Lower leg skin (tissue), 4 donors: ENCODE measurements around the gene ZDHHC14. TPM values are rescaled to one million over a fixed set of nuclear protein-coding genes. Genes with fewer than 3 reads are reported as not detected.
"Not testable (repeated sequence)": the region's sequence is repeated elsewhere in the genome, so short reads cannot be mapped to it uniquely, and the experiment has no call there.

Experiments
- DNase-seq, 2 donors: peaks; one replicate each; pipeline ENCODE4 v3.0.0-alpha.2; 2019; ENCODE audit warnings: low spot score in 2 of 2
- H3K4me3 ChIP-seq: fragments of 200-600 bp; sonication (generic); 2 replicates; pipeline ENCODE4 v1.5.1; 2017; ENCODE audit warnings: mild to moderate bottlenecking, low read depth; ENCODE audit not compliant: poor library complexity, severe bottlenecking
- CTCF ChIP-seq, 3 donors: fragments of 450-650 bp; IDR thresholded peaks; one replicate each; pipeline ENCODE4 v1.5.1; 2016; ENCODE audit warnings: antibody characterized with exemption in 3 of 3, mild to moderate bottlenecking in 3 of 3, moderate library complexity in 2 of 3
- POLR2A ChIP-seq, 2 donors: fragments of 450-650 bp; IDR thresholded peaks; one replicate each; pipeline ENCODE4 v1.6.1; 2016 to 2017; ENCODE audit warnings: antibody characterized with exemption in 2 of 2, mild to moderate bottlenecking in 1 of 2, moderate library complexity in 1 of 2
- WGBS, 2 donors: methylation state at CpG; one replicate each; pipeline ENCODE4 v1.1.5; 2018; 5-methylcytosine and 5-hydroxymethylcytosine counted together
- intact Hi-C: fragments of 100-400 bp; cut with DNase I; formaldehyde crosslinking; loops from one replicate; pipeline ENCODE4 v1.15.0; 2023; ENCODE audit warnings: low total_unique reads
- total RNA-seq, 4 donors: library from RNA; depleted of rRNA; stranded (reverse); fragments of >200 nt; gene quantifications; one replicate each; pipeline ENCODE4 v1.1.0, GENCODE V29; 2016

Gene ZDHHC14
- total RNA-seq, 4 donors from 2014 or later, result 4.5 to 8.3 (median 6.1) TPM

- intact Hi-C loops, result no loop called here
- TF ChIP-seq CTCF (IDR thresholded peaks at IDR 0.05) (no peak), POLR2A (IDR thresholded peaks at IDR 0.05) (no peak)
- 76 to 86% methylated on average over 9 of the region's 9 CpGs for WGBS, 2 donors
- no peak overlapping the region for H3K4me3 ChIP-seq
- no peak for DNase-seq
Measured at GRCh38 chr6:157460182-157460999, 79.4 kb downstream of the ZDHHC14 start.

- no peak for DNase-seq
- TF ChIP-seq CTCF (IDR thresholded peaks at IDR 0.05) (no peak), POLR2A (IDR thresholded peaks at IDR 0.05) (no peak)
- intact Hi-C loops, result no loop called here
- 74 to 83% methylated on average over 17 of the region's 17 CpGs for WGBS, 2 donors
- H3K4me3 ChIP-seq, result no peak overlapping the region
Measured at GRCh38 chr6:157461000-157461915, 80.3 kb downstream of the ZDHHC14 start.

DNA sequence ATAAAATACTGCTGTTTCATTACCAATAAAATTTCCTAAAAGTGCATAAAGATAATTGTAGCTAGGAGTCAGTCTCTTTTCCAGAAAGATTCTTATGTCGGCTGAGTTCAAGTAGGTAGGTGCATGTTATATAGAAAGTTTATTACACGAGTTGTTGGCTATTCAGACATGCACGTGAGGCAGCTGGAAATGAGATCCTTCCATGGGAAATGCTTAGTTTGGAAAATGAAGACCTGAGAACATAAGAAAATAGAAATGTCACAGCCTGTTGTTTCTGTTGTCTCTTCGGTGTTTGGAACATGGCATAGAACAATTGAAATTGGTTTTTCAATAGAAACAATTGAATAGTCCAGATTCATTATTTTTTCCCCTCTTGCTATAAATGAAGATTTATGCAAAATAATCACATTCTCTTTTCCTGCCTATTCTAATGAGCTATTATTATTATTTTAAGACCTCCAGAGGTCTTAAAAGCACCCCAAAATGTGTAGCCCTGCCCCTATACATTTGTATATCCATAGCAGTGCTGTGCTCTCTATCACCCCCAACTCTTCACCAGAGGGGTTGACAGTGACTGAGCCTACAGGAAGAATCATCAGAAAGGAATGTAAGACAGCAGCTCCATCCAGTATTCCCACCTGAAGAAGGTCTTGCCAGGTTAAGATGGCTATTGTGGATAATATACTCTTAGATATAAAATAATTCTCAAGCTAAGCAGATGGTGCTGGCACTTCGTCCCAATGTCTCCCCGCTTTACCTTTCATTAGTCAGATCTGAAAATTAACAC lies 82.2 kb downstream of the ZDHHC14 start:
- H3K4me3 ChIP-seq, result no peak overlapping the region
- intact Hi-C loops, result no loop called here
- no peak for DNase-seq
- no peak for TF ChIP-seq CTCF (IDR thresholded peaks at IDR 0.05)
- no peak for TF ChIP-seq POLR2A (IDR thresholded peaks at IDR 0.05)
- 80 to 84% methylated on average over 6 of the region's 6 CpGs for WGBS, 2 donors

GRCh38 chr6:157463743-157464135 lies 82.7 kb downstream of the ZDHHC14 start:
- intact Hi-C loops, H3K4me3 ChIP-seq, DNase-seq: not testable (repeated sequence)
- WGBS, 2 donors, result 90 to 91% methylated on average over 4 of the region's 4 CpGs

- intact Hi-C loops, result no loop called here
- H3K4me3 ChIP-seq, result no peak overlapping the region
- peak in 1 of 2 donors; percentile 89 for DNase-seq
- TF ChIP-seq POLR2A (IDR thresholded peaks at IDR 0.05) (no peak), CTCF (IDR thresholded peaks at IDR 0.05) (no peak)
- 77 to 83% methylated on average over 11 of the region's 11 CpGs for WGBS, 2 donors
Measured at GRCh38 chr6:157464653-157465535, 83.9 kb downstream of the ZDHHC14 start.
